Liver (tissue), 9 donors: ENCODE results near the gene TH. TPM values are rescaled to one million over a fixed set of nuclear protein-coding genes. Genes with fewer than 3 reads are reported as not detected.

Experiments used
- DNase-seq: peaks from one replicate; pipeline ENCODE4 v3.0.0-alpha.2; 2017; ENCODE audit warnings: low spot score
- H3K27ac ChIP-seq, 2 donors: one replicate each; pipeline ENCODE4 v1.7.0; 2013; ENCODE audit warnings: inconsistent platforms in 2 of 2, low read length in 2 of 2, control low read depth in 1 of 2, low read depth in 1 of 2, mild to moderate bottlenecking in 1 of 2
- H3K27me3 ChIP-seq, 4 donors: one replicate each; pipeline versions ENCODE4 v1.6.1 to v1.7.0; 2013; ENCODE audit warnings: low read length in 3 of 4, inconsistent platforms in 1 of 4, mild to moderate bottlenecking in 1 of 4, moderate library complexity in 1 of 4; ENCODE audit not compliant: control insufficient read depth in 4 of 4, insufficient read depth in 4 of 4
- H3K36me3 ChIP-seq, 4 donors: one replicate each; pipeline versions ENCODE4 v1.6.1 to v1.7.0; 2013; ENCODE audit warnings: low read length in 3 of 4, mild to moderate bottlenecking in 3 of 4, low read depth in 1 of 4, moderate library complexity in 1 of 4; ENCODE audit not compliant: control insufficient read depth in 4 of 4, insufficient read depth in 3 of 4
- H3K4me1 ChIP-seq, 4 donors: one replicate each; pipeline versions ENCODE4 v1.6.1 to v1.7.0; 2013; ENCODE audit warnings: low read length in 3 of 4, mild to moderate bottlenecking in 3 of 4, moderate library complexity in 1 of 4; ENCODE audit not compliant: control insufficient read depth in 4 of 4, insufficient read depth in 4 of 4
- H3K4me3 ChIP-seq, 3 donors: one replicate each; pipeline versions ENCODE4 v1.6.1 to v1.7.0; 2013; ENCODE audit warnings: low read length in 3 of 3, control low read depth in 1 of 3, low read depth in 1 of 3, mild to moderate bottlenecking in 1 of 3
- H3K9ac ChIP-seq, 2 donors: one replicate each; pipeline ENCODE4 v1.7.0; 2013; ENCODE audit warnings: low read length in 2 of 2, mild to moderate bottlenecking in 2 of 2, moderate library complexity in 2 of 2, control low read depth in 1 of 2, low read depth in 1 of 2
- H3K9me3 ChIP-seq, 4 donors: one replicate each; pipeline versions ENCODE4 v1.6.1 to v1.7.0; 2013; ENCODE audit warnings: low read length in 3 of 4; ENCODE audit not compliant: control insufficient read depth in 4 of 4
- ATF3 ChIP-seq: IDR thresholded peaks from 2 replicates; pipeline ENCODE4 v1.6.1; 2016; ENCODE audit warnings: antibody characterized with exemption
- CTCF ChIP-seq: fragments of 150-350 bp; IDR thresholded peaks from 2 replicates; pipeline ENCODE4 v1.5.1; 2017; ENCODE audit warnings: improper control_type of control experiment, low read depth, low read length; ENCODE audit not compliant: missing input control
- HNF4A ChIP-seq, 2 donors: conservative IDR thresholded peaks; 2 replicates each; pipeline ENCODE4 v1.6.1; 2016; ENCODE audit warnings: antibody characterized with exemption in 2 of 2, mild to moderate bottlenecking in 2 of 2
- HNF4G ChIP-seq: IDR thresholded peaks from 2 replicates; pipeline ENCODE4 v1.6.1; 2016; ENCODE audit warnings: antibody characterized with exemption
- JUND ChIP-seq, 2 donors: IDR thresholded peaks; 2 replicates each; pipeline ENCODE4 v1.6.1; 2016; ENCODE audit warnings: antibody characterized with exemption in 2 of 2
- MAX ChIP-seq: IDR thresholded peaks from 2 replicates; pipeline ENCODE4 v1.6.1; 2016; ENCODE audit warnings: antibody characterized with exemption
- REST ChIP-seq: IDR thresholded peaks from 2 replicates; pipeline ENCODE4 v1.6.1; 2016; ENCODE audit warnings: antibody characterized with exemption, mild to moderate bottlenecking
- RXRA ChIP-seq, 2 donors: IDR thresholded peaks; 2 replicates each; pipeline ENCODE4 v1.6.1; 2017 to 2018; ENCODE audit warnings: antibody characterized with exemption in 2 of 2, mild to moderate bottlenecking in 1 of 2
- SP1 ChIP-seq: IDR thresholded peaks from 2 replicates; pipeline ENCODE4 v1.6.1; 2018; ENCODE audit warnings: antibody characterized with exemption, mild to moderate bottlenecking
- YY1 ChIP-seq: IDR thresholded peaks from 2 replicates; pipeline ENCODE4 v1.6.1; 2016; ENCODE audit warnings: antibody characterized with exemption, mild to moderate bottlenecking
- ZBTB33 ChIP-seq: IDR thresholded peaks from 2 replicates; pipeline ENCODE4 v1.6.1; 2016; ENCODE audit warnings: antibody characterized with exemption
- WGBS: extraction: QIAGEN DNeasy Blood & Tissue Kit; methylation state at CpG from one replicate; pipeline ENCODE4 v1.1.7; 2013; 5-methylcytosine and 5-hydroxymethylcytosine counted together
- polyA plus RNA-seq, 2 donors: library from polyadenylated mRNA; stranded (reverse) in 1 of 2; unstranded in 1 of 2; fragments of 200-250 nt in 1 of 2; fragments of >200 nt in 1 of 2; fragmentation: Nextera tagmentation in 1 of 2; extraction: Ambion mirVana in 1 of 2; gene quantifications; one replicate each; pipeline versions ENCODE4 v1.2.1 to v1.2.3, GENCODE V29; 2013 to 2015
- total RNA-seq, 2 donors: library from RNA; depleted of rRNA; stranded (reverse); fragments of >200 nt; gene quantifications; one replicate each; pipeline ENCODE4 v1.2.3, GENCODE V29; 2014
- donor health status: healthy.
- donor health status: healthy.
- donor health status: healthy.
- donor health status: healthy.
- donor health status: healthy.

TH gene
- total and polyA plus RNA-seq, 4 donors, result 0.13 to 0.24 TPM; not detected in 2

- Histone ChIP-seq H3K9me3 (no peaks in the 10 kb centered on the region), H3K36me3 (peaks cover 5 to 30% (median 22%) of the 10 kb centered on the region in 4 donors), H3K9ac (no peak overlapping the region), H3K4me1 (peaks cover 5 to 45% (median 34%) of the 10 kb centered on the region in 4 donors), H3K27me3 (no peaks in the 10 kb centered on the region), H3K27ac (no peak overlapping the region), H3K4me3 (no peak overlapping the region)
- DNase-seq, result no peak
- 71% methylated on average over 6 of the region's 6 CpGs for whole genome bisulfite sequencing
- TF ChIP-seq JUND (IDR thresholded peaks at IDR 0.05) (no peak), HNF4A (conservative IDR thresholded peaks at IDR 0.05) (peak; percentile 11 to 32)
These were observed 39.4 kb downstream of the TH start for GRCh38 chr11:2132246-2132645.

- 87% methylated on average over 28 of the region's 28 CpGs for WGBS
- Histone ChIP-seq H3K9ac (no peak overlapping the region), H3K27ac (no peak overlapping the region), H3K9me3 (no peaks in the 10 kb centered on the region), H3K36me3 (peaks cover 5 to 30% (median 22%) of the 10 kb centered on the region in 4 donors), H3K27me3 (no peaks in the 10 kb centered on the region), H3K4me3 (no peak overlapping the region), H3K4me1 (peaks cover 3 to 39% (median 29%) of the 10 kb centered on the region in 4 donors)
- peak; percentile 62 for DNase-seq
- no peak for TF ChIP-seq ATF3
- TF ChIP-seq JUND (IDR thresholded peaks at IDR 0.05), result no peak
- no peak for TF ChIP-seq HNF4G
- no peak for TF ChIP-seq MAX
- no peak for TF ChIP-seq REST
- no peak for TF ChIP-seq CTCF
These were observed 40.0 kb downstream of the TH start for GRCh38 chr11:2131371-2132236.

GRCh38 chr11:2130881-2131352 lies 40.7 kb downstream of the TH start:
- no peaks in the 10 kb centered on the region for H3K27me3 ChIP-seq
- DNase-seq, result no peak

More at GRCh38 chr11:2130881-2131352, 40.7 kb downstream of the TH start:
- Histone ChIP-seq H3K9me3 (no peaks in the 10 kb centered on the region), H3K4me1 (peaks cover 0 to 32% (median 22%) of the 10 kb centered on the region in 4 donors), H3K36me3 (peaks cover 5 to 30% (median 22%) of the 10 kb centered on the region in 4 donors), H3K9ac (no peak overlapping the region), H3K27ac (no peak overlapping the region), H3K4me3 (no peak overlapping the region)
- WGBS, result 83% methylated on average over 18 of the region's 18 CpGs
- TF ChIP-seq HNF4A (conservative IDR thresholded peaks at IDR 0.05) (no peak), RXRA (IDR thresholded peaks at IDR 0.05) (no peak), ZBTB33 (no peak), ATF3 (no peak), YY1 (no peak), SP1 (no peak)
